ENCODE data around the gene INPP5A.

The INPP5A gene

GRCh38 chr10:132599732-132600131 lies 62.1 kb downstream of the INPP5A start:
- Histone ChIP-seq H3K4me3 (ENCODE audit: low read depth, low read length) (no peak overlapping the region), H3K4me1 (ENCODE audit: control insufficient read depth, insufficient read depth, low read length) (no peaks in the 10 kb centered on the region), H3K9ac (ENCODE audit: low read depth, low read length) (no peak overlapping the region), H3K9me3 (ENCODE audit: control insufficient read depth, insufficient read depth, low read length) (no peaks in the 10 kb centered on the region), H3K27me3 (ENCODE audit: control insufficient read depth, insufficient read depth, low read length) (no peaks in the 10 kb centered on the region), H3K36me3 (ENCODE audit: control insufficient read depth, insufficient read depth, low read length) (no peaks in the 10 kb centered on the region)

- no peaks in the 10 kb centered on the region for H3K9me3 ChIP-seq (ENCODE audit: control insufficient read depth, insufficient read depth, low read length)
Measured at GRCh38 chr10:132600416-132600815, 62.8 kb downstream of the INPP5A start.

GRCh38 chr10:132601567-132601966 lies 64.0 kb downstream of the INPP5A start:
- H3K9me3 ChIP-seq (ENCODE audit: control insufficient read depth, insufficient read depth, low read length), result no peaks in the 10 kb centered on the region
- no peaks in the 10 kb centered on the region for H3K27me3 ChIP-seq (ENCODE audit: control insufficient read depth, insufficient read depth, low read length)
- no peak overlapping the region for H3K9ac ChIP-seq (ENCODE audit: low read depth, low read length)
- H3K4me3 ChIP-seq (ENCODE audit: low read depth, low read length), result no peak overlapping the region
- no peaks in the 10 kb centered on the region for H3K4me1 ChIP-seq (ENCODE audit: control insufficient read depth, insufficient read depth, low read length)
- H3K36me3 ChIP-seq (ENCODE audit: control insufficient read depth, insufficient read depth, low read length), result no peaks in the 10 kb centered on the region

More at GRCh38 chr10:132600416-132600815, 62.8 kb downstream of the INPP5A start:
- Histone ChIP-seq H3K9ac (ENCODE audit: low read depth, low read length) (no peak overlapping the region), H3K4me1 (ENCODE audit: control insufficient read depth, insufficient read depth, low read length) (no peaks in the 10 kb centered on the region), H3K27me3 (ENCODE audit: control insufficient read depth, insufficient read depth, low read length) (no peaks in the 10 kb centered on the region), H3K36me3 (ENCODE audit: control insufficient read depth, insufficient read depth, low read length) (no peaks in the 10 kb centered on the region), H3K4me3 (ENCODE audit: low read depth, low read length) (no peak overlapping the region)

GRCh38 chr10:132602614-132603013 lies 65.0 kb downstream of the INPP5A start:
- H3K36me3 ChIP-seq (ENCODE audit: control insufficient read depth, insufficient read depth, low read length), result no peaks in the 10 kb centered on the region
- no peak overlapping the region for H3K9ac ChIP-seq (ENCODE audit: low read depth, low read length)
- no peaks in the 10 kb centered on the region for H3K27me3 ChIP-seq (ENCODE audit: control insufficient read depth, insufficient read depth, low read length)
- H3K4me1 ChIP-seq (ENCODE audit: control insufficient read depth, insufficient read depth, low read length), result no peaks in the 10 kb centered on the region
- H3K4me3 ChIP-seq (ENCODE audit: low read depth, low read length), result no peak overlapping the region
- no peaks in the 10 kb centered on the region for H3K9me3 ChIP-seq (ENCODE audit: control insufficient read depth, insufficient read depth, low read length)

- Histone ChIP-seq H3K27me3 (ENCODE audit: control insufficient read depth, insufficient read depth, low read length) (no peaks in the 10 kb centered on the region), H3K36me3 (ENCODE audit: control insufficient read depth, insufficient read depth, low read length) (no peaks in the 10 kb centered on the region), H3K4me1 (ENCODE audit: control insufficient read depth, insufficient read depth, low read length) (no peaks in the 10 kb centered on the region), H3K4me3 (ENCODE audit: low read depth, low read length) (no peak overlapping the region), H3K9ac (ENCODE audit: low read depth, low read length) (no peak overlapping the region), H3K9me3 (ENCODE audit: control insufficient read depth, insufficient read depth, low read length) (no peaks in the 10 kb centered on the region)
Measured at GRCh38 chr10:132603851-132604533, 66.4 kb downstream of the INPP5A start.

GRCh38 chr10:132604686-132605085 lies 67.1 kb downstream of the INPP5A start:
- H3K36me3 ChIP-seq (ENCODE audit: control insufficient read depth, insufficient read depth, low read length), result no peaks in the 10 kb centered on the region
- no peak overlapping the region for H3K9ac ChIP-seq (ENCODE audit: low read depth, low read length)
- no peaks in the 10 kb centered on the region for H3K27me3 ChIP-seq (ENCODE audit: control insufficient read depth, insufficient read depth, low read length)
- no peaks in the 10 kb centered on the region for H3K4me1 ChIP-seq (ENCODE audit: control insufficient read depth, insufficient read depth, low read length)
- H3K9me3 ChIP-seq (ENCODE audit: control insufficient read depth, insufficient read depth, low read length), result no peaks in the 10 kb centered on the region
- no peak overlapping the region for H3K4me3 ChIP-seq (ENCODE audit: low read depth, low read length)

GRCh38 chr10:132605390-132605789 lies 67.8 kb downstream of the INPP5A start:
- H3K27me3 ChIP-seq (ENCODE audit: control insufficient read depth, insufficient read depth, low read length), result no peaks in the 10 kb centered on the region
- H3K36me3 ChIP-seq (ENCODE audit: control insufficient read depth, insufficient read depth, low read length), result no peaks in the 10 kb centered on the region
- H3K4me1 ChIP-seq (ENCODE audit: control insufficient read depth, insufficient read depth, low read length), result no peaks in the 10 kb centered on the region
- no peak overlapping the region for H3K4me3 ChIP-seq (ENCODE audit: low read depth, low read length)
- H3K9me3 ChIP-seq (ENCODE audit: control insufficient read depth, insufficient read depth, low read length), result no peaks in the 10 kb centered on the region
- no peak overlapping the region for H3K9ac ChIP-seq (ENCODE audit: low read depth, low read length)

GRCh38 chr10:132606031-132606491 lies 68.5 kb downstream of the INPP5A start:
- no peaks in the 10 kb centered on the region for H3K4me1 ChIP-seq (ENCODE audit: control insufficient read depth, insufficient read depth, low read length)
- no peaks in the 10 kb centered on the region for H3K27me3 ChIP-seq (ENCODE audit: control insufficient read depth, insufficient read depth, low read length)
- no peaks in the 10 kb centered on the region for H3K9me3 ChIP-seq (ENCODE audit: control insufficient read depth, insufficient read depth, low read length)
- H3K4me3 ChIP-seq (ENCODE audit: low read depth, low read length), result no peak overlapping the region
- H3K36me3 ChIP-seq (ENCODE audit: control insufficient read depth, insufficient read depth, low read length), result no peaks in the 10 kb centered on the region
- H3K9ac ChIP-seq (ENCODE audit: low read depth, low read length), result no peak overlapping the region

GRCh38 chr10:132606536-132607316 lies 69.1 kb downstream of the INPP5A start:
- Histone ChIP-seq H3K4me1 (ENCODE audit: control insufficient read depth, insufficient read depth, low read length) (no peaks in the 10 kb centered on the region), H3K9me3 (ENCODE audit: control insufficient read depth, insufficient read depth, low read length) (no peaks in the 10 kb centered on the region), H3K9ac (ENCODE audit: low read depth, low read length) (no peak overlapping the region), H3K36me3 (ENCODE audit: control insufficient read depth, insufficient read depth, low read length) (no peaks in the 10 kb centered on the region), H3K4me3 (ENCODE audit: low read depth, low read length) (no peak overlapping the region), H3K27me3 (ENCODE audit: control insufficient read depth, insufficient read depth, low read length) (no peaks in the 10 kb centered on the region)

- Histone ChIP-seq H3K4me3 (ENCODE audit: low read depth, low read length) (no peak overlapping the region), H3K9ac (ENCODE audit: low read depth, low read length) (no peak overlapping the region), H3K4me1 (ENCODE audit: control insufficient read depth, insufficient read depth, low read length) (no peaks in the 10 kb centered on the region), H3K27me3 (ENCODE audit: control insufficient read depth, insufficient read depth, low read length) (no peaks in the 10 kb centered on the region), H3K9me3 (ENCODE audit: control insufficient read depth, insufficient read depth, low read length) (no peaks in the 10 kb centered on the region), H3K36me3 (ENCODE audit: control insufficient read depth, insufficient read depth, low read length) (no peaks in the 10 kb centered on the region)
Measured at GRCh38 chr10:132607491-132607890, 69.9 kb downstream of the INPP5A start.

GRCh38 chr10:132607961-132608495 lies 70.4 kb downstream of the INPP5A start:
- Histone ChIP-seq H3K4me1 (ENCODE audit: control insufficient read depth, insufficient read depth, low read length) (no peaks in the 10 kb centered on the region), H3K9me3 (ENCODE audit: control insufficient read depth, insufficient read depth, low read length) (no peaks in the 10 kb centered on the region), H3K36me3 (ENCODE audit: control insufficient read depth, insufficient read depth, low read length) (no peaks in the 10 kb centered on the region), H3K9ac (ENCODE audit: low read depth, low read length) (no peak overlapping the region), H3K27me3 (ENCODE audit: control insufficient read depth, insufficient read depth, low read length) (no peaks in the 10 kb centered on the region), H3K4me3 (ENCODE audit: low read depth, low read length) (no peak overlapping the region)

Data from iPS-15b (cell line).